ENCODE data around the gene MAPRE3.

The MAPRE3 gene

GRCh38 chr2:26976237-26976636 lies 5.8 kb downstream of the MAPRE3 start:
- Histone ChIP-seq H4K20me1 (ENCODE audit: low read depth, low read length) (no peaks in the 10 kb centered on the region), H3K4me2 (ENCODE audit: low read depth, low read length, poor library complexity, severe bottlenecking) (no peak overlapping the region), H3K4me3 (ENCODE audit: insufficient read depth, low read length, poor library complexity, severe bottlenecking) (no peak overlapping the region), H3K9me3 (ENCODE audit: insufficient read depth, low read length) (no peaks in the 10 kb centered on the region), H3K9ac (ENCODE audit: low read length) (no peak overlapping the region), H3K36me3 (ENCODE audit: low read length) (no peaks in the 10 kb centered on the region), H3K79me2 (ENCODE audit: insufficient read depth, low read length) (no peaks in the 10 kb centered on the region), H3K9me2 (replicated peaks; ENCODE audit: insufficient read depth, low read length) (no peaks in the 10 kb centered on the region), H3K27me3 (ENCODE audit: low read length) (no peaks in the 10 kb centered on the region), H3K27ac (ENCODE audit: low read depth, low read length) (no peak overlapping the region), H2AFZ (ENCODE audit: low read depth, low read length, severe bottlenecking) (no peak overlapping the region), H3F3A (ENCODE audit: insufficient read depth) (no peaks in the 10 kb centered on the region)
- TF ChIP-seq EZH2phosphoT487 (conservative IDR thresholded peaks at IDR 0.05; ENCODE audit: low read length) (no peak), CTCF (IDR thresholded peaks at IDR 0.05; ENCODE audit: insufficient read depth, low read length, poor library complexity, severe bottlenecking) (no peak)

- H2AFZ ChIP-seq (ENCODE audit: low read depth, low read length, severe bottlenecking), result no peak overlapping the region
- H3K79me2 ChIP-seq (ENCODE audit: insufficient read depth, low read length), result no peaks in the 10 kb centered on the region
- no peaks in the 10 kb centered on the region for H4K20me1 ChIP-seq (ENCODE audit: low read depth, low read length)
- H3F3A ChIP-seq (ENCODE audit: insufficient read depth), result no peaks in the 10 kb centered on the region
- no peaks in the 10 kb centered on the region for H3K9me3 ChIP-seq (ENCODE audit: insufficient read depth, low read length)
- no peak overlapping the region for H3K9ac ChIP-seq (ENCODE audit: low read length)
- no peaks in the 10 kb centered on the region for H3K36me3 ChIP-seq (ENCODE audit: low read length)
- no peaks in the 10 kb centered on the region for H3K9me2 ChIP-seq (replicated peaks; ENCODE audit: insufficient read depth, low read length)
- TF ChIP-seq CTCF (IDR thresholded peaks at IDR 0.05; ENCODE audit: insufficient read depth, low read length, poor library complexity, severe bottlenecking), result no peak
- H3K27me3 ChIP-seq (ENCODE audit: low read length), result no peaks in the 10 kb centered on the region
- H3K27ac ChIP-seq (ENCODE audit: low read depth, low read length), result no peak overlapping the region
- H3K4me3 ChIP-seq (ENCODE audit: insufficient read depth, low read length, poor library complexity, severe bottlenecking), result no peak overlapping the region
- no peak overlapping the region for H3K4me2 ChIP-seq (ENCODE audit: low read depth, low read length, poor library complexity, severe bottlenecking)
Measured at GRCh38 chr2:26977012-26977411, 6.6 kb downstream of the MAPRE3 start.

GRCh38 chr2:26978061-26978596 lies 7.7 kb downstream of the MAPRE3 start:
- Histone ChIP-seq H3K79me2 (ENCODE audit: insufficient read depth, low read length) (no peaks in the 10 kb centered on the region), H3K9me3 (ENCODE audit: insufficient read depth, low read length) (no peaks in the 10 kb centered on the region), H3K9me2 (replicated peaks; ENCODE audit: insufficient read depth, low read length) (no peaks in the 10 kb centered on the region), H3K9ac (ENCODE audit: low read length) (no peak overlapping the region), H3F3A (ENCODE audit: insufficient read depth) (no peaks in the 10 kb centered on the region), H3K4me3 (ENCODE audit: insufficient read depth, low read length, poor library complexity, severe bottlenecking) (no peak overlapping the region), H3K27ac (ENCODE audit: low read depth, low read length) (no peak overlapping the region), H4K20me1 (ENCODE audit: low read depth, low read length) (no peaks in the 10 kb centered on the region), H3K4me2 (ENCODE audit: low read depth, low read length, poor library complexity, severe bottlenecking) (no peak overlapping the region), H3K27me3 (ENCODE audit: low read length) (no peaks in the 10 kb centered on the region), H2AFZ (ENCODE audit: low read depth, low read length, severe bottlenecking) (no peak overlapping the region), H3K36me3 (ENCODE audit: low read length) (no peaks in the 10 kb centered on the region)
- TF ChIP-seq CTCF (IDR thresholded peaks at IDR 0.05; ENCODE audit: insufficient read depth, low read length, poor library complexity, severe bottlenecking) (no peak), EZH2phosphoT487 (conservative IDR thresholded peaks at IDR 0.05; ENCODE audit: low read length) (no peak)
